ENCODE data around the gene AGBL4. TPM values are rescaled to one million over a fixed set of nuclear protein-coding genes. Genes with fewer than 3 reads are reported as not detected.
"Not testable (repeated sequence)": the region's sequence is repeated elsewhere in the genome, so short reads cannot be mapped to it uniquely, and the experiment has no call there.

The AGBL4 gene
- total RNA-seq, 2 donors from 2014 or later = 0.40 to 5.5 TPM

DNA sequence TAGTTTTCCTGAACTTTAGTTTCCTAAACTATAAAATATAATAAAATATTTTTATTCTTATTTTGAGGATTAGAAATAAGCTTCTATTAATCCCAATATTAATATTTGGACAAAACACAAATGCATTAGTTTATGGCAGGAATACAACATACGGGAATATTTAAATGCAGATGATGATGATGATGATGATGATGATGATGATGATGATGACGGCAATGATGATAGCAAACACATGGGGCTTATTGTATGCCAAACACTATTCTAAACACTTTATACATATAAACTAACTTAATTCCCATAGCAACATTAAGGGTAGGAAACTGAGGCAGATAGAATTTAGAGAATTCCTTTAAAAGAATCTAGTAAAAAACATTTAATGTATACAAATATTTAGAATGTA is 705.5 kb downstream of the AGBL4 start:
- no peak overlapping the region for H3K4me3 ChIP-seq (ENCODE audit: low read length)
- WGBS, 2 experiments (ENCODE audit: insufficient coverage in 1 of 2, insufficient read length in 1 of 2) = 57% methylated on average over 1 of the region's 2 CpGs; no CpG with 5 or more reads in 1 of the 2 experiments
- no peaks in the 10 kb centered on the region for H3K27me3 Mint-ChIP-seq (ENCODE audit: insufficient read depth)

DNA sequence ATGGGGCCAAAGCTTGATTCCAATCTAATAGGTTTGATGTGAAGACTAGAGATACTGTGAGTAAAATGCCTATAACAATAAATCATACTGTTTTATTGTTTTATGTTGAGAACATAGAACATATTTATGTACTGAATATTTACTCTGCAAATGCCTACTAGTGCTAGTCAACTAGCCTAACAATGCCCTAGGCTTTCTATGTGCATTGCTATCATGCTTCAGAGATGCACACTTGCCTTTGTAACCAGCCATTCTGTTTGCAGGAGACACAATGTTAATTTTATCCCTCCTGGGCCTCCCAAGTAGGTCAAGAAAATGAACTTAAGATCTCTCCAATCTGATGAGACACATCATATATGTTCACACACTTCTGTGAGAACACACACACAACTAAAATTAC is 716.3 kb downstream of the AGBL4 start:
- peaks cover 89% of the 10 kb centered on the region for H3K9me3 ChIP-seq (ENCODE audit: control insufficient read depth, low read length)
- no peaks in the 10 kb centered on the region for H3K27me3 ChIP-seq (ENCODE audit: control insufficient read depth, insufficient read depth, low read length, poor library complexity, severe bottlenecking)
- H3K9ac ChIP-seq (ENCODE audit: extremely low read depth, low read length, poor library complexity, severe bottlenecking) = no peak overlapping the region
- H3K4me1 Mint-ChIP-seq = no peaks in the 10 kb centered on the region
- no peak overlapping the region for H3K27ac ChIP-seq (ENCODE audit: low read depth, low read length)
- H3K36me3 ChIP-seq (ENCODE audit: control insufficient read depth, insufficient read depth, low read length) = no peaks in the 10 kb centered on the region
- H3K4me3 ChIP-seq (ENCODE audit: low read length) = no peak overlapping the region
- H3K27me3 Mint-ChIP-seq (ENCODE audit: insufficient read depth) = no peaks in the 10 kb centered on the region
- peaks cover 62% of the 10 kb centered on the region for H3K9me3 Mint-ChIP-seq
- no peak overlapping the region for H3K27ac Mint-ChIP-seq
- TF ChIP-seq, protein P1, sequence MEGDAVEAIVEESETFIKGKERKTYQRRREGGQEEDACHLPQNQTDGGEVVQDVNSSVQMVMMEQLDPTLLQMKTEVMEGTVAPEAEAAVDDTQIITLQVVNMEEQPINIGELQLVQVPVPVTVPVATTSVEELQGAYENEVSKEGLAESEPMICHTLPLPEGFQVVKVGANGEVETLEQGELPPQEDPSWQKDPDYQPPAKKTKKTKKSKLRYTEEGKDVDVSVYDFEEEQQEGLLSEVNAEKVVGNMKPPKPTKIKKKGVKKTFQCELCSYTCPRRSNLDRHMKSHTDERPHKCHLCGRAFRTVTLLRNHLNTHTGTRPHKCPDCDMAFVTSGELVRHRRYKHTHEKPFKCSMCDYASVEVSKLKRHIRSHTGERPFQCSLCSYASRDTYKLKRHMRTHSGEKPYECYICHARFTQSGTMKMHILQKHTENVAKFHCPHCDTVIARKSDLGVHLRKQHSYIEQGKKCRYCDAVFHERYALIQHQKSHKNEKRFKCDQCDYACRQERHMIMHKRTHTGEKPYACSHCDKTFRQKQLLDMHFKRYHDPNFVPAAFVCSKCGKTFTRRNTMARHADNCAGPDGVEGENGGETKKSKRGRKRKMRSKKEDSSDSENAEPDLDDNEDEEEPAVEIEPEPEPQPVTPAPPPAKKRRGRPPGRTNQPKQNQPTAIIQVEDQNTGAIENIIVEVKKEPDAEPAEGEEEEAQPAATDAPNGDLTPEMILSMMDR (conservative IDR thresholded peaks at IDR 0.05) = no peak
- no peak for DNase-seq
- H3K36me3 Mint-ChIP-seq (ENCODE audit: low read depth) = no peaks in the 10 kb centered on the region
- no peaks in the 10 kb centered on the region for H3K4me1 ChIP-seq (ENCODE audit: control insufficient read depth, insufficient read depth, low read length)
- no peak overlapping the region for H3K4me3 Mint-ChIP-seq

More for the DNA sequence above, 705.5 kb downstream of the AGBL4 start:
- no peak for DNase-seq
- H3K36me3 Mint-ChIP-seq (ENCODE audit: low read depth) = no peaks in the 10 kb centered on the region
- H3K4me1 Mint-ChIP-seq = no peaks in the 10 kb centered on the region
- Histone ChIP-seq H3K9ac (ENCODE audit: extremely low read depth, low read length, poor library complexity, severe bottlenecking) (no peak overlapping the region), H3K4me1 (ENCODE audit: control insufficient read depth, insufficient read depth, low read length) (no peaks in the 10 kb centered on the region), H3K27ac (ENCODE audit: low read depth, low read length) (no peak overlapping the region), H3K9me3 (ENCODE audit: control insufficient read depth, low read length) (peaks cover 75% of the 10 kb centered on the region), H3K27me3 (ENCODE audit: control insufficient read depth, insufficient read depth, low read length, poor library complexity, severe bottlenecking) (no peaks in the 10 kb centered on the region), H3K36me3 (ENCODE audit: control insufficient read depth, insufficient read depth, low read length) (no peaks in the 10 kb centered on the region)
- no peak overlapping the region for H3K4me3 Mint-ChIP-seq
- TF ChIP-seq, protein P1 (conservative IDR thresholded peaks at IDR 0.05) = no peak
- no peak overlapping the region for H3K27ac Mint-ChIP-seq
- peaks cover 75% of the 10 kb centered on the region for H3K9me3 Mint-ChIP-seq

- no peaks in the 10 kb centered on the region for H3K36me3 ChIP-seq (ENCODE audit: control insufficient read depth, insufficient read depth, low read length)
- no peak overlapping the region for H3K4me3 Mint-ChIP-seq
- H3K27me3 Mint-ChIP-seq (ENCODE audit: insufficient read depth) = no peaks in the 10 kb centered on the region
- H3K4me1 Mint-ChIP-seq = no peaks in the 10 kb centered on the region
- peaks cover 88% of the 10 kb centered on the region for H3K9me3 ChIP-seq (ENCODE audit: control insufficient read depth, low read length)
- H3K36me3 Mint-ChIP-seq (ENCODE audit: low read depth) = no peaks in the 10 kb centered on the region
- H3K27me3 ChIP-seq (ENCODE audit: control insufficient read depth, insufficient read depth, low read length, poor library complexity, severe bottlenecking) = no peaks in the 10 kb centered on the region
- H3K27ac ChIP-seq (ENCODE audit: low read depth, low read length) = no peak overlapping the region
- H3K9ac ChIP-seq (ENCODE audit: extremely low read depth, low read length, poor library complexity, severe bottlenecking) = no peak overlapping the region
- no peak overlapping the region for H3K27ac Mint-ChIP-seq
- peaks cover 62% of the 10 kb centered on the region for H3K9me3 Mint-ChIP-seq
- no peaks in the 10 kb centered on the region for H3K4me1 ChIP-seq (ENCODE audit: control insufficient read depth, insufficient read depth, low read length)
- TF ChIP-seq, protein P1 (conservative IDR thresholded peaks at IDR 0.05) = no peak
- H3K4me3 ChIP-seq (ENCODE audit: low read length) = no peak overlapping the region
- no peak for DNase-seq
- 25 to 57% methylated on average over 1 of the region's 1 CpG for WGBS, 2 experiments (ENCODE audit: insufficient coverage in 1 of 2, insufficient read length in 1 of 2)
Measured at GRCh38 chr1:49306507-49307070, 717.2 kb downstream of the AGBL4 start.

DNA sequence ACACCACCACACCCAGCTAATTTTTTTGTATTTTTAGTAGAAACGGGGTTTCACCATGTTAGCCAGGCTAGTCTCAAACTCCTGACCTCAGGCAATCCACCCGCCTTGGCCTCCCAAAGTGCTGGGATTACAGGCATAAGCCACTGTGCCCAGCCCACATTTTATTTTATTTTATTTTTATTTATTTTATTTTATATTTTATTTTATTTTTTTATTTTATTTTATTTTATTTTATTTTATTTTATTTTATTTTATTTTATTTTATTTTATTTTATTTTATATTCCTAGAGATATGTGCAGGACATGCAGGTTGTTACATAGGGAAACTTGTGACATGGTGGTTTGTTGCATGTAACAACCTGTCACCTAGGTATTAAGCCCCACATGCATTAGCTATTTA is 721.4 kb downstream of the AGBL4 start:
- WGBS, 2 experiments (ENCODE audit: insufficient coverage in 1 of 2, insufficient read length in 1 of 2) = no CpG with 5 or more reads among the region's 2 CpGs
- H3K4me3 Mint-ChIP-seq; H3K36me3 ChIP-seq (ENCODE audit: control insufficient read depth, insufficient read depth, low read length); H3K4me3 ChIP-seq (ENCODE audit: low read length); H3K4me1 Mint-ChIP-seq; H3K36me3 Mint-ChIP-seq (ENCODE audit: low read depth); H3K9ac ChIP-seq (ENCODE audit: extremely low read depth, low read length, poor library complexity, severe bottlenecking); H3K27me3 ChIP-seq (ENCODE audit: control insufficient read depth, insufficient read depth, low read length, poor library complexity, severe bottlenecking); DNase-seq; H3K27ac ChIP-seq (ENCODE audit: low read depth, low read length); H3K27ac Mint-ChIP-seq; H3K27me3 Mint-ChIP-seq (ENCODE audit: insufficient read depth); H3K4me1 ChIP-seq (ENCODE audit: control insufficient read depth, insufficient read depth, low read length): not testable (repeated sequence)
- peaks cover 80% of the 10 kb centered on the region for H3K9me3 Mint-ChIP-seq
- H3K9me3 ChIP-seq (ENCODE audit: control insufficient read depth, low read length) = peaks cover 88% of the 10 kb centered on the region
